HCT116 (cell line): ENCODE measurements around the gene CORO2A.

Experiments
- CTCF ChIP-seq, 3 experiments: fragments of 200-600 bp in 1 of 3; sonication (generic) in 1 of 3; IDR thresholded peaks in 2 of 3; conservative IDR thresholded peaks in 1 of 3; 2 replicates each; pipeline ENCODE4 v1.5.1; 2012 to 2017; ENCODE audit warnings: low read depth in 2 of 3, low read length in 2 of 3, antibody characterized with exemption in 1 of 3, borderline replicate concordance in 1 of 3, control low read depth in 1 of 3, mild to moderate bottlenecking in 1 of 3, mixed read lengths in 1 of 3, mixed run types in 1 of 3, moderate library complexity in 1 of 3; ENCODE audit not compliant: insufficient read depth in 1 of 3
- EZH2 ChIP-seq: fragments of 200-600 bp; sonication (generic); IDR thresholded peaks from 2 replicates; pipeline ENCODE4 v1.6.1; 2017; ENCODE audit warnings: antibody characterized with exemption, mixed run types
- MAX ChIP-seq: IDR thresholded peaks from 2 replicates; pipeline ENCODE4 v1.6.1; 2012
- POLR2A ChIP-seq: IDR thresholded peaks from 2 replicates; pipeline ENCODE4 v1.7.0; 2011; ENCODE audit warnings: borderline replicate concordance; ENCODE audit not compliant: insufficient read depth, insufficient read length; ENCODE audit errors: extremely low read depth
- POLR2AphosphoS5 ChIP-seq: IDR thresholded peaks from 2 replicates; pipeline ENCODE4 v1.6.1; 2011; ENCODE audit warnings: mild to moderate bottlenecking, low read depth, low read length, moderate library complexity
- RAD21 ChIP-seq: IDR thresholded peaks from 2 replicates; pipeline ENCODE4 v1.6.1; 2012; ENCODE audit warnings: low read depth, mild to moderate bottlenecking
- TCF7L2 ChIP-seq: IDR thresholded peaks from 2 replicates; pipeline ENCODE4 v1.7.0; 2011; ENCODE audit warnings: borderline replicate concordance, inconsistent platforms; ENCODE audit not compliant: insufficient read depth, insufficient read length; ENCODE audit errors: extremely low read depth

- TF ChIP-seq CTCF (IDR thresholded peaks at IDR 0.05 in 2 of 3, conservative IDR thresholded peaks at IDR 0.05 in 1 of 3; ENCODE audit: borderline replicate concordance in 1 of 3, insufficient read depth in 1 of 3, low read depth in 2 of 3, low read length in 2 of 3), result no peak
- no peak for TF ChIP-seq MAX
- no peak for TF ChIP-seq POLR2AphosphoS5
- TF ChIP-seq EZH2, result no peak
- no peak for TF ChIP-seq POLR2A
- TF ChIP-seq TCF7L2, result no peak
- TF ChIP-seq RAD21, result no peak
Observed at GRCh38 chr9:98226957-98227356, 34.5 kb upstream of the CORO2A start.
